Stomach smooth muscle (tissue), 2 donors: ENCODE measurements around the gene PTH1R.

ENCODE experiments used
- H3K27ac ChIP-seq: one replicate; pipeline ENCODE4 v1.7.0; 2013; ENCODE audit warnings: mild to moderate bottlenecking, low read length, inconsistent platforms
- H3K27me3 ChIP-seq, 2 donors: one replicate each; pipeline ENCODE4 v1.7.0; 2013; ENCODE audit warnings: low read length in 2 of 2; ENCODE audit not compliant: insufficient read depth in 2 of 2, control insufficient read depth in 1 of 2
- H3K36me3 ChIP-seq, 2 donors: one replicate each; pipeline ENCODE4 v1.7.0; 2013; ENCODE audit warnings: low read length in 2 of 2; ENCODE audit not compliant: control insufficient read depth in 2 of 2, insufficient read depth in 2 of 2
- H3K4me1 ChIP-seq: one replicate; pipeline ENCODE4 v1.7.0; 2013; ENCODE audit warnings: low read length; ENCODE audit not compliant: control insufficient read depth, insufficient read depth
- H3K4me3 ChIP-seq, 2 donors: one replicate each; pipeline ENCODE4 v1.7.0; 2013; ENCODE audit warnings: low read length in 2 of 2
- H3K9ac ChIP-seq, 2 donors: one replicate each; pipeline ENCODE4 v1.7.0; 2013; ENCODE audit warnings: low read length in 2 of 2, mild to moderate bottlenecking in 1 of 2
- H3K9me3 ChIP-seq, 2 donors: one replicate each; pipeline ENCODE4 v1.7.0; 2013; ENCODE audit warnings: low read length in 2 of 2; ENCODE audit not compliant: control insufficient read depth in 2 of 2
- donor health status: healthy.
- donor health status: Pancreatic carcinoma.

PTH1R gene

DNA sequence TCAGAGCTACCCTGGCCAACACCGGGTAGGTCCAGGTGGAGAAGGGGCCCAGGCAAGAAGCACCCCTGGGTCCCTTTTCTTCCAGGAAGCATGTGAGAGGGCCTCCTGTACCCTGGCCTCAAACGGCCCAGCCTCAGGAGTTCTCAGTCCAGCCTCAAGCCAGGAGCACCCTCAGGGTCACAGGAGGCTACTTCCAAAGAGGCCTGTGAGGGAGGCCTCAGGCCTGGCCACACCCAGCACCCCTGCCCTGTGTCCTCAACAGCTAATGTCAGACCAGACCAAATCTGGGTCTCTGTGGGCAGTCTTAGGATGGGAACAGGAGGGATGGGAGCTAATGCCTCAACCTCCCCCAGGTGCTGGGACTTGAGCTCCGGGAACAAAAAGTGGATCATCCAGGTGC is 23.5 kb downstream of the PTH1R start:
- Histone ChIP-seq H3K4me3 (no peak overlapping the region), H3K4me1 (peaks cover 10% of the 10 kb centered on the region), H3K9ac (no peak overlapping the region), H3K27me3 (peaks cover 8 to 19% of the 10 kb centered on the region in 2 donors), H3K27ac (no peak overlapping the region), H3K36me3 (no peaks in the 10 kb centered on the region), H3K9me3 (no peaks in the 10 kb centered on the region)

DNA sequence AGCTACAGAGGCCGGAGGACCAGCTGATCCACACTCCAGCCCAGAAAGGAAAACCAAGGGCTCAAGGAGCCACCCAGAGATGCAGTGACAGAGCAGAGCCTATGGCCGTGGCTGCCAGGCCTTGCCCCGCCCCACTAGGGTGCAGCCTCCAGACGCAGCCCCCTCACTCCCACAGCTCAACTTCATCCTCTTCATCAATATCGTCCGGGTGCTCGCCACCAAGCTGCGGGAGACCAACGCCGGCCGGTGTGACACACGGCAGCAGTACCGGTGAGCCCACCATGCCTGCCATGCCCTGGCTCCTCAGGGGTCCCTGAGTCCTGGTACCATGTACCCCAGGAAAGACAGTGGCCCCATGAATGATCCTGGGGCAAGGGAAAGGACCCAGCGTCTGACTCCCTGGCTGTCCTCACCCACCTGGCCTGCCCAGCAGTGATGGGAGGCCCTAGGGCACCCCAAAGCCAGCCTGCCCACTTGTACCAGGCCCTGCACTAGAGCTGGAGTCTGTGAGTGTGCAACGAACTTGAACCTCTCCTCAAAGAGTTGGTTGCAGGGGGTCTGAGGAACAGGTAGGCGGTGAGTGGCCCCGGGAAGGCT is 24.2 kb downstream of the PTH1R start:
- Histone ChIP-seq H3K4me3 (no peak overlapping the region), H3K4me1 (peaks cover 10% of the 10 kb centered on the region), H3K9ac (no peak overlapping the region), H3K27ac (no peak overlapping the region), H3K36me3 (no peaks in the 10 kb centered on the region), H3K27me3 (peaks cover 8 to 16% of the 10 kb centered on the region in 2 donors), H3K9me3 (no peaks in the 10 kb centered on the region)

- no peaks in the 10 kb centered on the region for H3K36me3 ChIP-seq
- peaks cover 8 to 15% of the 10 kb centered on the region in 2 donors for H3K27me3 ChIP-seq
- H3K27ac ChIP-seq, result no peak overlapping the region
- H3K4me3 ChIP-seq, result no peak overlapping the region
- H3K4me1 ChIP-seq, result peaks cover 10% of the 10 kb centered on the region
- H3K9me3 ChIP-seq, result no peaks in the 10 kb centered on the region
- no peak overlapping the region for H3K9ac ChIP-seq
These were observed 24.7 kb downstream of the PTH1R start for GRCh38 chr3:46902188-46902631.

- no peaks in the 10 kb centered on the region for H3K9me3 ChIP-seq
- no peak overlapping the region for H3K27ac ChIP-seq
- peaks cover 6% of the 10 kb centered on the region in 2 donors for H3K27me3 ChIP-seq
- H3K4me1 ChIP-seq, result peaks cover 11% of the 10 kb centered on the region
- H3K36me3 ChIP-seq, result no peaks in the 10 kb centered on the region
- no peak overlapping the region for H3K4me3 ChIP-seq
- no peak overlapping the region for H3K9ac ChIP-seq
These were observed 26.1 kb downstream of the PTH1R start for GRCh38 chr3:46903341-46904302.

DNA sequence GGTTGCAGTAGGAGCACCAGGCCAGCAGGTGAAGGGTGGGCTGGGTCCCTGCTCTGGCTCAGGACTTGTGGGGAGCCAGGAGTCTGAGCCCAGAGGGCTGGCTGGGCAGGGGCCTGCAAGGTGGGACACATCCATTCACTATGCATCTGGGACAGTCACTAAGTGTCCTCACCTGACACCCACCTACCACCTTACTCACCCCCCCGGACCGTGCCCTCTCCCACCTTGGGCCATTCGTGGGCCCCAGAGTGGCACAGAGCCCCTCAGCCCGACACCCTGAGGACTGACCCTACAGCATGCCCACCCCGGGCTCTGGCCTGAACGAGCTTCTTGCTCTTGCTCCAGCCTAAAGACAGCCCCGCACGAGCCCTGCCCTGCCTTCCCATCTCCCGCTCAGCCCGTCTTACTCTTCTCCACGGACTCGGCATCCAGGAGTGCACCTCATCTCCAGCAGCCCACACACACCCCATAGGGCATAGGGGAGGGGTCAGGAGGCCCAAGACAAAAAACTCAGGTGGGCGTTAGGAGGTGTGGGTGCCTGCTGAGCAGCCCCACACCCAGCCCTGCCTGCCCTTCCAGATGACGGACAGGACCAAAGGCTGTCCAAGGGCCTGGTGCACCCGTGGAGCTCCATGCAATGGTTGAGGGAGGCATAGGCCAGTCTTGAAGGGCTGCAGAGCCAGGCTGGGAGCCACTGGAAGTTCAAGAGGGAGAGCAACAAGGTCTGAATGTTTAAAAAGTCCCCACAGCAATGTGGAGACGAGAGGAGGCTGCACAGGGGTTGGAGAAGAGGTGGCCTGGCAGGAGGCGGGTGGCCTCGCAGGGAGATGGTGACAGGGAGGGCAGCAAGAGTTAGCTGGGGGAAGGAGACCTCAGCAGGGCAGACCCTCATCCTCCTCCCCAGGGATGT is 27.0 kb downstream of the PTH1R start:
- Histone ChIP-seq H3K9me3 (no peaks in the 10 kb centered on the region), H3K4me3 (no peak overlapping the region), H3K27ac (no peak overlapping the region), H3K27me3 (peaks cover 2 to 7% of the 10 kb centered on the region in 2 donors), H3K4me1 (peaks cover 12% of the 10 kb centered on the region), H3K9ac (no peak overlapping the region), H3K36me3 (no peaks in the 10 kb centered on the region)

GRCh38 chr3:46905213-46905560 is 27.7 kb downstream of the PTH1R start:
- H3K9ac ChIP-seq, result no peak overlapping the region
- H3K4me3 ChIP-seq, result no peak overlapping the region
- H3K27ac ChIP-seq, result no peak overlapping the region
- H3K9me3 ChIP-seq, result no peaks in the 10 kb centered on the region
- peaks cover 15% of the 10 kb centered on the region for H3K4me1 ChIP-seq
- H3K27me3 ChIP-seq, result peaks cover 0 to 7% of the 10 kb centered on the region in 2 donors
- no peaks in the 10 kb centered on the region for H3K36me3 ChIP-seq

DNA sequence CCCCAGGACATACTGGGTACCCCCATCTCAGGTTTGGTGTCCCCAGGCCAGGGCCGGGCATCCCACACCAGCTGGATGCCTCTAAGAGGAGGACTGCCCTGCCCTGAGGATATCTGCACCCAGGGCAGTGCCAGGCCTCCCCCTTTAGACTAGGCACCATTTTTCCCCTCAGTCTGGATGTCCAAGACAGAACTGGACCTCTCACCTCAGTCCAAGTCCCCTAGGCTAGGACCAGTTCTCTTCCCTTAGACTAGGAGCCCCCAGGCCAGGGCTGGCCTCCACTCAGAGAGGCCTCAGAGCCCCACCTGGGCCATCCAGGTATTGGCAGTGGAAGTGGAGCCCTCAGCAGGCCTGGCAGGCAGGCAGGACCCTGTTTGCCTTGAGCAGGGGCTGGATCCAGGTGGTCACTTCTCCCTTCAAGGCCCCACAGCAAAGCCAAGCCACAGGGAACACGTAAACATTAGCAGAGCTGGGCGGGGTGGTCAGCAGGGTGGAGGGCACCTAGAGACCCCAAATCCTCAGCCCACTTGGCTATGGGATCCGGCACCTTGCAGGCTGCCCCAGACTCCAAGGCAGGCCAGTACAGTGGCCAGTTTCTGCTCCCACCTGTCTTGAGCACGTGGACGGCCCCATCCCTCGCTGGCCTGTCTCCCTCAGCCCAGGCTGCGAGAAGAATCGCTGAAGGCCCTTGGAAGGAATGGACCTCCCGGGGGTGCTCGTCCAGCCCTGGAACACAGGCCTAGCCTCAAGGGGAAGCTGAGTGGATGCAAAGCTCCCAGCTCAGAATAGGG is 28.3 kb downstream of the PTH1R start:
- peaks cover 15% of the 10 kb centered on the region for H3K4me1 ChIP-seq
- H3K36me3 ChIP-seq, result no peaks in the 10 kb centered on the region
- H3K9me3 ChIP-seq, result no peaks in the 10 kb centered on the region
- H3K27me3 ChIP-seq, result peaks cover 0 to 7% of the 10 kb centered on the region in 2 donors
- no peak overlapping the region for H3K4me3 ChIP-seq
- H3K9ac ChIP-seq, result no peak overlapping the region
- H3K27ac ChIP-seq, result no peak overlapping the region

DNA sequence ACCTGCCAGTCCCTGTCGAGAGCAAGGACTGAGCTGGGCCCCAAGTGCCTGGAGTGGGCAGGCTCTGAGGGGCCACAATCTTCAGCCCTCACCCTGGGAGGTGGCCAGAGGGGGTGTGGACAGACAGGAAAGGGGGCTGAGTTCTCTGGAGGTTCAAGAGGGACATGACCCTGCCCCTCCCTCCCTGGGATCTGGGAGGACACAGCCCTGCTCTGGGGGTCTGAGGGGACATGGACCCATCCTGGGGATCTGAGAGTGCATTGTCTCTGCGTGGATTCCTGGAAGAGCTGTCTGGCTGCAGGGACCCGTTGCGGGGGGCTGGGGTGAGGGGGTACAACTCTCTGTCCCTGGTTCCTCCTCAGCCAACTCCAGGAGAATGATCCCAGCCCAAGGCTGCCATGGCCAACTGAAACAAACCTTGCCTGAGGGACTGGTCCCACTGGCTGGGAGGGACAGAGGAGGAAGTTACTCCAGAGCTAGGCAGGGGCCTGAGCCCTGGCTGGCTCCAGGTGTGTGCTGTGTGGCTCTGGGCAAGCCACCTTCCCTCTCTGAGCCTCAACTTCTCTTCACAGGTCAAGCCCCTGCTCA is 29.0 kb downstream of the PTH1R start:
- Histone ChIP-seq H3K4me1 (peaks cover 15% of the 10 kb centered on the region), H3K27ac (no peak overlapping the region), H3K9ac (no peak overlapping the region), H3K4me3 (no peak overlapping the region), H3K27me3 (peaks cover 0 to 7% of the 10 kb centered on the region in 2 donors), H3K9me3 (no peaks in the 10 kb centered on the region), H3K36me3 (no peaks in the 10 kb centered on the region)

DNA sequence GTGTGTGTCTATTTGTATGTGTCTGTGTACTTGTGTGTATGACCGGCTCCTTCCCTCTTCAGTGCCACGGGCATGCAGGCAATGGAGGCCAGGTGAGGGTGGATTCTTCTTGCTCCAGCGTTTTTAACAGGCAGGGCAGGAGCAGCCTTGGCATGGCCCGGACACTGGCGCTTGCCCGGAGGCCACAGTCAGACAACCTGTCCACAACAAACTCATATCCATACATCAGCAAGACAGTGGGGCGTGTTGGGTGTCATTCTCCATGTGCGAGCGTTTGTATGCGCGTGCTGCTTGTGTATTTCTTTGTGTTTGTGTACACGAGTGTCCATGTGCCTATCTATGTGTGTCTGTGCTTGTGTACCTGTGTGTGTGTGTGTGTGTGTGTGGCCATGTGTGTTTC is 29.8 kb downstream of the PTH1R start:
- Histone ChIP-seq H3K9ac (no peak overlapping the region), H3K27me3 (peaks cover 0 to 7% of the 10 kb centered on the region in 2 donors), H3K9me3 (no peaks in the 10 kb centered on the region), H3K4me3 (no peak overlapping the region), H3K27ac (no peak overlapping the region), H3K36me3 (no peaks in the 10 kb centered on the region), H3K4me1 (peaks cover 15% of the 10 kb centered on the region)

DNA sequence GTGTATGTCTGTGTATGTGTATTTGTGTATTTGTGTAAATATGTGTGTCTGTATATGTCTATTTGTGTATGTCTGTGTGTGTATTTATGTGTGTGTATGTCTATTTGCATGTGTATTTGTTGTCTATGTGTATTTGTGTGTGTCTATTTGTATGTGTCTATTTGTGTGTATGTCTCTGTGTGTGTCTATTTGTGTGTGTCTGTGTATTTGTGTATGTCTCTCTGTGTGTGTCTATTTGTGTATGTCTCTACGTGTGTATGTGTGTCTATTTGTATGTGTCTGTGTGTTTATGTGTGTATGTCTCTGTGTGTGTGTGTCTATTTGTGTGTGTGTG is 30.4 kb downstream of the PTH1R start:
- H3K36me3 ChIP-seq, result no peaks in the 10 kb centered on the region
- no peak overlapping the region for H3K4me3 ChIP-seq
- no peak overlapping the region for H3K9ac ChIP-seq
- H3K4me1 ChIP-seq, result peaks cover 15% of the 10 kb centered on the region
- peaks cover 0 to 7% of the 10 kb centered on the region in 2 donors for H3K27me3 ChIP-seq
- no peak overlapping the region for H3K27ac ChIP-seq
- H3K9me3 ChIP-seq, result no peaks in the 10 kb centered on the region
